ENCODE measurements around the gene CCNI. TPM values are rescaled to one million over a fixed set of nuclear protein-coding genes. Genes with fewer than 3 reads are reported as not detected.

The CCNI gene
- total RNA-seq, 1 experiment from 2014 or later, result 297 TPM

- DNase-seq (ENCODE audit: unreplicated experiment), result no peak
- TF ChIP-seq, protein P1, sequence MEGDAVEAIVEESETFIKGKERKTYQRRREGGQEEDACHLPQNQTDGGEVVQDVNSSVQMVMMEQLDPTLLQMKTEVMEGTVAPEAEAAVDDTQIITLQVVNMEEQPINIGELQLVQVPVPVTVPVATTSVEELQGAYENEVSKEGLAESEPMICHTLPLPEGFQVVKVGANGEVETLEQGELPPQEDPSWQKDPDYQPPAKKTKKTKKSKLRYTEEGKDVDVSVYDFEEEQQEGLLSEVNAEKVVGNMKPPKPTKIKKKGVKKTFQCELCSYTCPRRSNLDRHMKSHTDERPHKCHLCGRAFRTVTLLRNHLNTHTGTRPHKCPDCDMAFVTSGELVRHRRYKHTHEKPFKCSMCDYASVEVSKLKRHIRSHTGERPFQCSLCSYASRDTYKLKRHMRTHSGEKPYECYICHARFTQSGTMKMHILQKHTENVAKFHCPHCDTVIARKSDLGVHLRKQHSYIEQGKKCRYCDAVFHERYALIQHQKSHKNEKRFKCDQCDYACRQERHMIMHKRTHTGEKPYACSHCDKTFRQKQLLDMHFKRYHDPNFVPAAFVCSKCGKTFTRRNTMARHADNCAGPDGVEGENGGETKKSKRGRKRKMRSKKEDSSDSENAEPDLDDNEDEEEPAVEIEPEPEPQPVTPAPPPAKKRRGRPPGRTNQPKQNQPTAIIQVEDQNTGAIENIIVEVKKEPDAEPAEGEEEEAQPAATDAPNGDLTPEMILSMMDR (IDR thresholded peaks at IDR 0.05; ENCODE audit: unreplicated experiment), result no peak
- intact Hi-C loops (cut with micrococcal nuclease), result no loop called here
- Mint-ChIP-seq H3K4me1 (ENCODE audit: insufficient read depth, unreplicated experiment) (peaks cover 9% of the 10 kb centered on the region), H3K9me3 (ENCODE audit: unreplicated experiment) (no peaks in the 10 kb centered on the region), H3K27me3 (ENCODE audit: insufficient read depth, unreplicated experiment) (no peaks in the 10 kb centered on the region), H3K4me3 (ENCODE audit: unreplicated experiment) (no peak overlapping the region), H3K27ac (ENCODE audit: low read depth, unreplicated experiment) (peak overlapping the region; percentile 46), H3K36me3 (ENCODE audit: insufficient read depth, unreplicated experiment) (peaks cover 51% of the 10 kb centered on the region)
- ChIA-PET POLR2A (no interaction called here), CTCF (no interaction called here)
- no TSS peak for BruUV-seq (replicated peaks)
These were observed 73.3 kb downstream of the CCNI start for GRCh38 chr4:77002321-77003107.

- Mint-ChIP-seq H3K27me3 (ENCODE audit: insufficient read depth, unreplicated experiment) (no peaks in the 10 kb centered on the region), H3K27ac (ENCODE audit: low read depth, unreplicated experiment) (peak overlapping the region; percentile 46), H3K4me3 (ENCODE audit: unreplicated experiment) (no peak overlapping the region), H3K9me3 (ENCODE audit: unreplicated experiment) (no peaks in the 10 kb centered on the region), H3K4me1 (ENCODE audit: insufficient read depth, unreplicated experiment) (peaks cover 3% of the 10 kb centered on the region), H3K36me3 (ENCODE audit: insufficient read depth, unreplicated experiment) (peaks cover 52% of the 10 kb centered on the region)
- CTCF ChIA-PET, result no interaction called here
- peak; percentile 28 for DNase-seq (ENCODE audit: unreplicated experiment)
- TF ChIP-seq, protein P1 (IDR thresholded peaks at IDR 0.05; ENCODE audit: unreplicated experiment), result no peak
- intact Hi-C loops (cut with micrococcal nuclease), result no loop called here
- POLR2A ChIA-PET, result no interaction called here
- no TSS peak for BruUV-seq (replicated peaks)
These were observed 73.9 kb downstream of the CCNI start for GRCh38 chr4:77001907-77002306.

DNA sequence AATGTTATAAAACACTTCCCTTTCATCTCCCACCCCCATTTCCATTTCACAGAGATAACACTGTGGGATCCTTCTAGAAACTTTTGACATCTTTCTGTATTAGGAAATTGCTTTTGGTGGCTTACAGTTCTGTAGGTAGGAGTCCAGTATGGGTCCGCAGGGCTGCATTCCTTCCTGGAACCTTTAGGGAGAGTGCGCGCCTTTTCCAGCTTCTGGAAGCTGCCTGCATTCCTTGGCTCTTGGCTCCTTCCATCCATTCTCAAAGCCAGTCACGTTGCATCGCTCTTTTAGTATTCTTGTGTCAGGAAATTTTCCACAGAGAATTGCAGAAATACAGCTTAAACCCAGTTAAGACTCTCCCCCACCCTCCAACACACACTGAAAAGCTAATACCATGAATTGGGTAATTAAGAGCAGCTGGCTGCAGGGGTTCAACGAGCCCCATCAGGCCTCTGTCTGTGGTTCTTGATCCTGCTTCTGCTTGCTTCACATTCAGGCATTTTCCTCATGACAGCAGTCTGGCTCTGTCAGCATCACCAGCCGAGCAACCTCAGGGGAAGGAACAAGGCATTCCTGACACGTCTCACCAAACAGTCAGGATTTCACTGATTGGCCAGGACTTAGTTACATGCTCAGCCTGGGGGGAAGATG, 77.4 kb downstream of the CCNI start:
- no peaks in the 10 kb centered on the region for H3K27me3 Mint-ChIP-seq (ENCODE audit: insufficient read depth, unreplicated experiment)
- H3K27ac Mint-ChIP-seq (ENCODE audit: low read depth, unreplicated experiment), result peak overlapping the region; percentile 54
- H3K9me3 Mint-ChIP-seq (ENCODE audit: unreplicated experiment), result no peaks in the 10 kb centered on the region
- DNase-seq (ENCODE audit: unreplicated experiment), result no peak
- TF ChIP-seq, protein P1 (IDR thresholded peaks at IDR 0.05; ENCODE audit: unreplicated experiment), result no peak
- no peaks in the 10 kb centered on the region for H3K4me1 Mint-ChIP-seq (ENCODE audit: insufficient read depth, unreplicated experiment)
- BruUV-seq (replicated peaks), result no TSS peak
- no peak overlapping the region for H3K4me3 Mint-ChIP-seq (ENCODE audit: unreplicated experiment)
- CTCF ChIA-PET, result interaction anchor here (0.7 kb wide), 2 partner anchors 12 to 360 kb away, joined by 3 to 4 read pairs; no protein-coding TSS in a partner anchor
- POLR2A ChIA-PET, result no interaction called here
- intact Hi-C loops (cut with micrococcal nuclease), result no loop called here
- H3K36me3 Mint-ChIP-seq (ENCODE audit: insufficient read depth, unreplicated experiment), result peaks cover 38% of the 10 kb centered on the region

DNA sequence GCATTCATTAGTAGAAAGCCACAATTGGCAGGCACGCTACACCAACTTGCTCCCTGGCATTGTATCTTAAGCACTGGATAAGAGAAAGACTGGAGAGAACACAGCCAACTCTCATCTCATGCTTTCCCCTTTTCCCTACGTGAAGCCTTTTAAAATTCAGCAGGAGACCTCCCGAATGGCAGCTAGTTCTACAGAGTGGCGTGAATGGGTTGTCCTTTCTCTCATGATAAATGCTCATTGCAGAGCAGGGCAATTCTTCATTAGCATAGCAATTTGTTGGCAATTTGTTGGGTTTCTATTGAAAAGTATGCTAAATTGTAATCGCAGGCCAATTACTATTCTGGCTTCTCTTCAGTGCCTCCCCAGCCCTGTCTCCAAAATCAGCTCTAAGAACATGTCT, 78.3 kb downstream of the CCNI start:
- POLR2A ChIA-PET, result no interaction called here
- CTCF ChIA-PET, result interaction anchor here (1.1 kb wide), 1 partner anchor 50 kb away, joined by 3 read pairs; no protein-coding TSS in a partner anchor
- TF ChIP-seq, protein P1 (IDR thresholded peaks at IDR 0.05; ENCODE audit: unreplicated experiment), result no peak
- Mint-ChIP-seq H3K4me3 (ENCODE audit: unreplicated experiment) (no peak overlapping the region), H3K27ac (ENCODE audit: low read depth, unreplicated experiment) (no peak overlapping the region), H3K36me3 (ENCODE audit: insufficient read depth, unreplicated experiment) (peaks cover 34% of the 10 kb centered on the region), H3K9me3 (ENCODE audit: unreplicated experiment) (no peaks in the 10 kb centered on the region), H3K27me3 (ENCODE audit: insufficient read depth, unreplicated experiment) (no peaks in the 10 kb centered on the region), H3K4me1 (ENCODE audit: insufficient read depth, unreplicated experiment) (no peaks in the 10 kb centered on the region)
- intact Hi-C loops (cut with micrococcal nuclease), result no loop called here
- BruUV-seq (replicated peaks), result no TSS peak
- DNase-seq (ENCODE audit: unreplicated experiment), result no peak

Other genes starting within 250 kb of the CCNI start
- 0.12 and 0.58 TPM in 2 replicates for gene SOWAHB, start 177.8 kb downstream of the CCNI start, total RNA-seq (2022)
- gene SEPTIN11, start 126.2 kb downstream of the CCNI start, total RNA-seq (2022), result 57.1 and 82.7 TPM in 2 replicates
- 23.5 and 28.5 TPM in 2 replicates for gene CCNG2, start 81.2 kb upstream of the CCNI start, total RNA-seq (2022)